PFSK-1 (cell line): ENCODE data around the gene ATP6V1B1.

Experiments used
- POLR2AphosphoS5 ChIP-seq: IDR thresholded peaks from 2 replicates; pipeline ENCODE4 v1.6.1; 2012; ENCODE audit warnings: low read depth, mild to moderate bottlenecking, control low read depth, low read length, moderate library complexity
- REST ChIP-seq, 2 experiments: IDR thresholded peaks; 2 replicates each; pipeline versions ENCODE4 v1.6.1 to v1.8.0; 2011 to 2012; ENCODE audit warnings: low read depth in 2 of 2, low read length in 2 of 2, control low read depth in 1 of 2, inconsistent platforms in 1 of 2, mild to moderate bottlenecking in 1 of 2, moderate library complexity in 1 of 2; ENCODE audit not compliant: insufficient read depth in 1 of 2
- TAF1 ChIP-seq: IDR thresholded peaks from 2 replicates; pipeline ENCODE4 v1.6.1; 2012; ENCODE audit warnings: low read length, control low read depth, borderline replicate concordance; ENCODE audit not compliant: insufficient read depth

DNA sequence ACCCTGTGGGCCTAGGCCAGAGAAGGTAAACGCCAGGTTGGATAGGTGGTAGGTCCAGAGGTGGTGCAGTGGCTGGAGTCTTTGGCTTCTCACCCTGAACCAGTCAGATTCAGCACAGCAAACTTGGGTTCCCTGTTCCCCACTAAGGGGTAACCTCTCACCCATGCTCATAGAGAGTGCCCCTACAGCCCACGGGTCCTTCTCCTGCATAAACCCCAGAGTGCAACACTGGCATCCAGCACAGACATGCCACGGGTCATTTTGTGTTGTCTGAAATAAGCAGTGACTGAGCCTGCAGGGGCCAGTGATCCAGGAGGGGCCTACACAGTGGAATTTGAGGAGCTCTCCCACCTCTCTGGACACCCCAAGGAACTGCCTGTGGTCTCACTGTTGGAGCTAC, 40.5 kb upstream of the ATP6V1B1 start:
- TF ChIP-seq REST (IDR thresholded peaks at IDR 0.05; ENCODE audit: insufficient read depth in 1 of 2, low read depth in 2 of 2, low read length in 2 of 2) (no peak), TAF1 (no peak), POLR2AphosphoS5 (no peak)
